GM06990 (cell line): ENCODE results near the gene MTOR.
"Not testable (repeated sequence)": the region's sequence is repeated elsewhere in the genome, so short reads cannot be mapped to it uniquely, and the experiment has no call there.

ENCODE experiments used
- DNase-seq: peaks from one replicate; pipeline ENCODE4 v3.0.0-alpha.2; 2011; ENCODE audit not compliant: insufficient read length; ENCODE audit errors: extremely low read depth
- H3K27me3 ChIP-seq: replicated peaks from 2 replicates; pipeline ENCODE4 v1.6.0; 2011; ENCODE audit warnings: low read length; ENCODE audit not compliant: control insufficient read depth, insufficient read depth
- H3K36me3 ChIP-seq: 2 replicates; pipeline ENCODE4 v1.5.1; 2011; ENCODE audit warnings: low read length; ENCODE audit not compliant: control insufficient read depth, insufficient read depth
- H3K4me3 ChIP-seq: replicated peaks from 2 replicates; pipeline ENCODE4 v1.5.1; 2011; ENCODE audit warnings: low read depth, mild to moderate bottlenecking, control low read depth, low read length
- TF ChIP-seq, protein P1 (sequence below): IDR thresholded peaks from 2 replicates; pipeline ENCODE4 v1.5.1; 2011; ENCODE audit warnings: low read length, control low read depth, mild to moderate bottlenecking, inconsistent platforms; ENCODE audit not compliant: insufficient read depth, poor library complexity, severe bottlenecking

MTOR gene

DNA sequence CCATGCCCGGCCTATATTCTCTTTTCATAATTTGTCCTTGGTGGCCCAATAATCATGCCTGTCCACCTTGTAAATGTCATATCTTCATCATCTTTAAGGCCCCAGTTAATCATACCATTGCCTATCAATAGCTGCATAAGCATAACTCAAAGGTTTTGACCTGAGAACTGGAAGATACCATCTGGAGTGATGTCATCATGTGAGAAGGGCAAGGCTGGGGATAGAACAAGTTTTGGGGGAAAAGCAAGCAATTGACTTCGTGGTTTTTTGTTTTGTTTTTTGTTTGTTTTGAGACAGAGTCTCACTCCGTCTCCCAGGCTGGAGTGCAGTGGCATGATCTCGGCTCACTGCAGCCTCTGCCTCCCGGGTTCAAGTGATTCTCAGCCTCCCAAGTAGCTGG lies 16.8 kb upstream of the MTOR start:
- TF ChIP-seq, protein P1, sequence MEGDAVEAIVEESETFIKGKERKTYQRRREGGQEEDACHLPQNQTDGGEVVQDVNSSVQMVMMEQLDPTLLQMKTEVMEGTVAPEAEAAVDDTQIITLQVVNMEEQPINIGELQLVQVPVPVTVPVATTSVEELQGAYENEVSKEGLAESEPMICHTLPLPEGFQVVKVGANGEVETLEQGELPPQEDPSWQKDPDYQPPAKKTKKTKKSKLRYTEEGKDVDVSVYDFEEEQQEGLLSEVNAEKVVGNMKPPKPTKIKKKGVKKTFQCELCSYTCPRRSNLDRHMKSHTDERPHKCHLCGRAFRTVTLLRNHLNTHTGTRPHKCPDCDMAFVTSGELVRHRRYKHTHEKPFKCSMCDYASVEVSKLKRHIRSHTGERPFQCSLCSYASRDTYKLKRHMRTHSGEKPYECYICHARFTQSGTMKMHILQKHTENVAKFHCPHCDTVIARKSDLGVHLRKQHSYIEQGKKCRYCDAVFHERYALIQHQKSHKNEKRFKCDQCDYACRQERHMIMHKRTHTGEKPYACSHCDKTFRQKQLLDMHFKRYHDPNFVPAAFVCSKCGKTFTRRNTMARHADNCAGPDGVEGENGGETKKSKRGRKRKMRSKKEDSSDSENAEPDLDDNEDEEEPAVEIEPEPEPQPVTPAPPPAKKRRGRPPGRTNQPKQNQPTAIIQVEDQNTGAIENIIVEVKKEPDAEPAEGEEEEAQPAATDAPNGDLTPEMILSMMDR = no peak
- no peaks in the 10 kb centered on the region for H3K27me3 ChIP-seq
- H3K4me3 ChIP-seq = no peak overlapping the region
- DNase-seq = no peak
- H3K36me3 ChIP-seq = peaks cover 2% of the 10 kb centered on the region

DNA sequence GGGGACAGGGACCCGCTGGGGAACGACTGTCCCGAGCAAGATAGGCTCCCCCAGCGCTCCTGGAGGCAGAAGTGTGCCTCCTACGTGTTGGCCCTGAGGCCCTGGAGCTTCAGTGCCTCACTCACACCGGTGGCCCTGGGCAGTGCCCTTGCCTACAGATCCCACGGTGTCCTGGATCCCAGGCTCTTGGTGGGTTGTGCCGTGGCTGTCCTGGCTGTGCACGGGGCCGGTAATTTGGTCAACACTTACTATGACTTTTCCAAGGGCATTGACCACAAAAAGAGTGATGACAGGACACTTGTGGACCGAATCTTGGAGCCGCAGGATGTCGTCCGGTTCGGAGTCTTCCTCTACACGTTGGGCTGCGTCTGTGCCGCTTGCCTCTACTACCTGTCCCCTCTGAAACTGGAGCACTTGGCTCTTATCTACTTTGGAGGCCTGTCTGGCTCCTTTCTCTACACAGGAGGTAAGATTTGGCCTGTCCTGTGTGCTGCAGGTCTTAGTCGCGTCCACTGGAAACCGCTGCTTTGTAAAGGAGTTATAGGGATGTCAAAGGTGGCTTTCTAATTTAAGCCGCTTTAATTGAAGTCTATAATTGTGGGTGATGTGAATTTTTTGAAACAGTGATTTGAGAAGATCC lies 11.4 kb upstream of the MTOR start:
- DNase-seq = no peak
- TF ChIP-seq, protein P1 = no peak
- no peaks in the 10 kb centered on the region for H3K27me3 ChIP-seq
- no peaks in the 10 kb centered on the region; the same call in 1 of the 2 replicates for H3K36me3 ChIP-seq
- peak overlapping the region; percentile 92 for H3K4me3 ChIP-seq

DNA sequence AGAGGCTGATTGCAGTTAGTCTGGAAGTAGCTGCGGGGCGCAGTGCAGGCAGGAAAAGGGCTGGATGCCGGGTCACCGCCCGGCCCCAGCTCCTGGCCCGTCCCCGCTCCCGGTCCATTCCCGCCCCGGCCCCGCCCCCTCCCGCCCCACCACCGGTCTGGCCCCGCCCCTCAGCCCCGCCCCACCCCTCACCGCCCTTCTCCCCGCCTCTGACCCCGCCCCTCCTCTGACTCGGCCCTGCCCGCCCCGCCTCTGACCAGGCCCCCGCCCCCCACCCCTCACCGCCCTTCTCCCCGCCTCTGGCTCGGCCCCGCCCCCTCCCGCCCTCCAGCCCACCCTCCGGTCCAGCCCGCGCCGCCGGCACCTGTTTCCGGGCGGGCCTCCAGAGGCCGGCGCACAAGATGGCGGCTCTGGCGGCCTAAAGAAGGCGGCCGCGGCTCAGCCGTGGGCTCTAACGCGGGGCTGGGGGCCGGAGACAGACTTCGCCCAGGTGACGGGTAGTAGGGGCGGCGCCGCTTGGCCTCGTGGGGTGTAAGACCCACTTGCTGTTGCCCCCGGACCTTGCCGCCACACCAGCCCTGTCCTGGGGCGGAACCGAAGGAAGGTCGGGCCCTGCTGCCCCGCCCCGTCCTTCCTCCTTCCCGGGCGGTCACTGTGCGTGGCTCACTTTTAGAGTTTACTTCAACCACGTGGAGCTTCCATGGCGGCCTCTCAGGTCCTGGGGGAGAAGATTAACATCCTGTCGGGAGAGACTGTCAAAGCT lies 10.7 kb upstream of the MTOR start, which contains the start of gene UBIAD1:
Gene UBIAD1, plus strand, starts transcription at position 367 of the 763 bp plus-strand sequence. Its CDS starts 334 bp downstream, at position 701.
- Histone ChIP-seq H3K27me3 (no peaks in the 10 kb centered on the region), H3K4me3 (peak within 1 kb of the TSS; percentile 92), H3K36me3 (no peaks in the 10 kb centered on the region; the same call in 1 of the 2 replicates)
- DNase-seq = peak; percentile 90
- TF ChIP-seq, protein P1 = no peak

DNA sequence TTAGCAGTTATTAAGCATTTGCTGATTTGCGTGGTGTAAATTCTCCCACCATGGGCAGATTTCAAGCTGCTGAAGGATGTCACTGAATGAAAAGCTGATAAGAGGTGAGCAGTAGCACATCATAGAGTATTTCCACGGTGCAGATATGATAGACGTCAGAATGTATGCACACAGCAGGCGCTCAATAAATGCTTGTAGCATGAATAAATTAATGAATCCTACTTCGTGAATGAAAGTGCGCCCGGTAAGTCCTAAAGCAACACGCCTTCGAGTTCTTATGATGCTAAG lies 10.1 kb upstream of the MTOR start:
- TF ChIP-seq, protein P1 = no peak
- Histone ChIP-seq H3K27me3 (no peaks in the 10 kb centered on the region), H3K36me3 (no peaks in the 10 kb centered on the region), H3K4me3 (peak overlapping the region; percentile 47)
- no peak for DNase-seq

DNA sequence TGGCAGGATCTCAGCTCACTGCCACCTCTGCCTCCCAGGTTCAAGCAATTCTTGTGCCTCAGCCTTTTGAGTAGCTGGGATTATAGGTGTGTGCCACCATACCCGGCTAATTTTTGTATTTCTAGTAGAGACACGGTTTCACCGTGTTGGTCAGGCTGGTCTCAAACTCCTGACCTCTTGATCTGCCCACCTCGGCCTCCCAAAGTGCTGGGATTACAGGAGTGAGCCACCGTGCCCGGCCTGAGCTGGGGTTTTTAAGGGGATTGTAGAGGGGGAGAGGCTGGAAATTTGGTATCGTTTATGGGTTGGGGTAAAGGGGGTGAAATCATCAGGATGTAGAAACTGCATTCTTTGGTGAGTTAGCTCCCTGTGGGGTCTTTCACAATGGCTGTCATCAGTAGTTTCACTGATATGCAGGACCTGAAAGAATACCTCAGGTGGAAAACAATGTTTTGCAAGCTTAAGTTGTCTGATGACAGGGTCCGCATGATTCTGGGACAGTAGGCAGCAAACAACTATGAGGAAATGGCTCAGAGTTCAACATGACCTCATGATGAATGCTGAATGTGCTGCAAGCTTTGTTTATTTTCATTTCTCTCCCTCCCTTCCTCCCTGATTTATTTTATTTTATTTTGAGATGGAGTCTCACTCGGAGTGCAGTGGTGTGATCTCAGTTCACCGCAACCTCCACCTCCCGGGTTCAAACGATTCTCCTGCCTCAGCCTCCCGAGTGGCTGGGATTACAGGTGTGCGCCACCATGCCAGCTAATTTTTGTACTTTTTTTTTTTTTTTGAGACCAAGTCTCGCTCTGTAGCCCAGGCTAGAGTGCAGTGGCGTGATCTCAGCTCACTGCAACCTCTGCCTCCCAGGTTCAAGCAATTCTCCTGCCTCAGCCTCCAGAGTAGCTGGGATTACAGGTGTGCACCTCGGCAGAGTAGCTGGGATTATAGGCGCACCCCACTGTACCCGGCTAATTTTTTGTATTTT lies 5.3 kb upstream of the MTOR start:
- H3K36me3 ChIP-seq, DNase-seq, H3K27me3 ChIP-seq, H3K4me3 ChIP-seq: not testable (repeated sequence)
